GM12878 (cell line): ENCODE measurements around the gene PLAGL2. TPM values are rescaled to one million over a fixed set of nuclear protein-coding genes. Genes with fewer than 3 reads are reported as not detected.

Experiments used
- ATAC-seq: fragments of 200-7000 bp; cut with Tn5 transposase; 3 replicates; pipeline ENCODE4 v1.9.1; 2020; ENCODE audit warnings: mild to moderate bottlenecking, moderate library complexity
- BruUV-seq: library from RNA; stranded (reverse); fragments of 400-500 nt; replicated peaks from 2 replicates; lab custom pipeline; 2021; lab: Mats Ljungman, UMichigan
- CTCF ChIA-PET: fragments of 300-600 bp; sonication (Branson Sonifier 250); formaldehyde crosslinking; extraction: SDS; loops from one replicate; lab custom pipeline; 2021; ENCODE audit warnings: inconsistent platforms; lab: Yijun Ruan, JAX
- POLR2A ChIA-PET: fragments of 350-600 bp; formaldehyde crosslinking; extraction: SDS; loops from one replicate; lab custom pipeline; 2021; ENCODE audit warnings: inconsistent platforms; lab: Charles Lee
- RAD21 ChIA-PET: fragments of 300-600 bp; sonication (Branson Sonifier 250); formaldehyde crosslinking; loops from one replicate; lab custom pipeline; 2023; ENCODE audit warnings: antibody characterized with exemption; ENCODE audit not compliant: unreplicated experiment; lab: Charles Lee
- SMC1A ChIA-PET: fragments of 300-600 bp; sonication (Branson Sonifier 250); formaldehyde crosslinking; loops from one replicate; lab custom pipeline; 2023; ENCODE audit not compliant: unreplicated experiment, uncharacterized antibody; lab: Charles Lee
- DNase-seq: peaks from one replicate; pipeline ENCODE4 v3.0.0-alpha.2; 2011; ENCODE audit warnings: low read depth, low spot score
- FAIRE-seq: peaks from 3 replicates; lab custom pipeline; 2011; peaks lifted over from hg19 to GRCh38; lab: Jason Lieb, UNC
- H2AFZ ChIP-seq: 2 replicates; pipeline ENCODE4 v1.6.0; 2011; ENCODE audit warnings: low read depth, low read length, control low read depth; ENCODE audit not compliant: control insufficient read depth
- H3K27ac ChIP-seq: 2 replicates; pipeline ENCODE4 v1.5.1; 2011; ENCODE audit warnings: control low read depth; ENCODE audit not compliant: control insufficient read depth, insufficient read depth
- H3K27me3 ChIP-seq, 2 experiments: replicated peaks in 1 of 2; 2 replicates each; pipeline versions ENCODE4 v1.6.0 to v1.6.1; 2011; ENCODE audit warnings: low read length in 1 of 2; ENCODE audit not compliant: control insufficient read depth in 2 of 2, insufficient read depth in 2 of 2
- H3K36me3 ChIP-seq, 2 experiments: 2 replicates each; pipeline ENCODE4 v1.5.1; 2011; ENCODE audit warnings: low read length in 1 of 2; ENCODE audit not compliant: control insufficient read depth in 2 of 2, insufficient read depth in 2 of 2
- H3K4me1 ChIP-seq: 2 replicates; pipeline ENCODE4 v1.6.1; 2011; ENCODE audit warnings: mild to moderate bottlenecking, low read length, moderate library complexity, mixed read lengths; ENCODE audit not compliant: control insufficient read depth, insufficient read depth
- H3K4me2 ChIP-seq: 2 replicates; pipeline ENCODE4 v1.6.0; 2011; ENCODE audit warnings: control low read depth; ENCODE audit not compliant: control insufficient read depth, insufficient read depth
- H3K4me3 ChIP-seq: fragments of 200-600 bp; sonication (generic); 2 replicates; pipeline ENCODE4 v1.5.1; 2016
- H3K79me2 ChIP-seq: 2 replicates; pipeline ENCODE4 v1.6.0; 2011; ENCODE audit warnings: low read length; ENCODE audit not compliant: control insufficient read depth, insufficient read depth
- H3K9ac ChIP-seq: 2 replicates; pipeline ENCODE4 v1.8.0; 2011; ENCODE audit warnings: low read length, control low read depth, mixed read lengths; ENCODE audit not compliant: control insufficient read depth, insufficient read depth
- H3K9me3 ChIP-seq: replicated peaks from 3 replicates; pipeline ENCODE4 v1.5.1; 2011; ENCODE audit warnings: mild to moderate bottlenecking, low read length; ENCODE audit not compliant: control insufficient read depth, insufficient read depth
- H4K20me1 ChIP-seq: 2 replicates; pipeline ENCODE4 v1.6.0; 2011; ENCODE audit not compliant: control insufficient read depth, insufficient read depth
- BCL11A ChIP-seq: IDR thresholded peaks from 2 replicates; pipeline ENCODE4 v1.6.1; 2011; ENCODE audit warnings: low read depth, low read length
- BHLHE40 ChIP-seq, 2 experiments: fragments of 450-650 bp in 1 of 2; IDR thresholded peaks; 2 replicates each; pipeline ENCODE4 v1.6.1; 2011 to 2017; ENCODE audit warnings: low read depth in 2 of 2, borderline replicate concordance in 1 of 2, improper control_type of control experiment in 1 of 2, low read length in 1 of 2, mild to moderate bottlenecking in 1 of 2
- CHD2 ChIP-seq: IDR thresholded peaks from 2 replicates; pipeline ENCODE4 v1.6.1; 2011; ENCODE audit warnings: low read depth, low read length, improper control_type of control experiment, borderline replicate concordance
- IKZF2 ChIP-seq, 2 experiments: fragments of 450-650 bp; IDR thresholded peaks; 2 replicates each; pipeline ENCODE4 v1.6.1; 2017; ENCODE audit warnings: mild to moderate bottlenecking in 2 of 2, moderate library complexity in 2 of 2
- WRNIP1 ChIP-seq: IDR thresholded peaks from 2 replicates; pipeline ENCODE4 v1.6.1; 2011; ENCODE audit warnings: low read depth, low read length, improper control_type of control experiment, borderline replicate concordance
- WGBS: methylation state at CpG from one replicate; pipeline ENCODE4 v1.1.6; 2016; ENCODE audit warnings: low lambda C conversion rate; ENCODE audit not compliant: insufficient replicate concordance, insufficient coverage; ENCODE audit errors: missing lambda C conversion rate; 5-methylcytosine and 5-hydroxymethylcytosine counted together
- in situ Hi-C: fragments of 300-500 bp; cut with MboI; formaldehyde crosslinking; loops from 9 replicates; pipeline ENCODE4 v1.14.3; 2018; ENCODE audit warnings: mixed read lengths
- intact Hi-C: fragments of 100-400 bp; cut with micrococcal nuclease; formaldehyde crosslinking; loops from one replicate; pipeline ENCODE4 v1.14.2; 2022; ENCODE audit not compliant: unreplicated experiment
- polyA plus RNA-seq, 11 experiments: library from polyadenylated mRNA; depleted of rRNA in 4 of 11; unstranded in 6 of 11; stranded (reverse) in 5 of 11; fragments of >200 nt; fragmentation: Nextera tagmentation in 4 of 11; fragmentation: Illumina TruSeq in 1 of 11; extraction: Ambion mirVana in 4 of 11; extraction: Trizol in 1 of 11; gene quantifications; 1 replicate in 1 of 11; 2 replicates in 10 of 11; pipeline versions ENCODE4 v1.2.1 to v1.2.3, GENCODE V29; 2011 to 2016; ENCODE audit warnings: inconsistent platforms in 2 of 11, missing spikeins in 2 of 11, low read depth in 1 of 11
- total RNA-seq, 4 experiments: library from RNA; depleted of rRNA in 3 of 4; stranded (reverse); fragments of >200 nt in 3 of 4; fragmentation: Illumina TruSeq in 1 of 4; extraction: Trizol in 1 of 4; gene quantifications; 2 replicates each; pipeline versions ENCODE4 v1.2.1 to v1.2.3, GENCODE V29; 2013 to 2021
- TF ChIP-seq, protein P1 (sequence below): fragments of 450-650 bp; IDR thresholded peaks from 2 replicates; pipeline ENCODE4 v1.6.1; 2017; ENCODE audit warnings: mild to moderate bottlenecking, moderate library complexity
- TF ChIP-seq, protein P2 (sequence below): IDR thresholded peaks from 2 replicates; pipeline ENCODE4 v1.6.1; 2011; ENCODE audit warnings: mild to moderate bottlenecking, low read depth, low read length, moderate library complexity; ENCODE audit not compliant: insufficient replicate concordance
- TF ChIP-seq, protein P3 (sequence below): fragments of 450-650 bp; IDR thresholded peaks from 2 replicates; pipeline ENCODE4 v1.6.1; 2017; ENCODE audit warnings: mild to moderate bottlenecking, low read depth, inconsistent platforms; ENCODE audit not compliant: poor library complexity, severe bottlenecking

The PLAGL2 gene
- total and polyA plus RNA-seq, 10 of the 15 experiments (the other 5 are each of a cell fraction or from before 2014, with no cell fraction given) = 4.4 to 32.3 (median 13.3) TPM

DNA sequence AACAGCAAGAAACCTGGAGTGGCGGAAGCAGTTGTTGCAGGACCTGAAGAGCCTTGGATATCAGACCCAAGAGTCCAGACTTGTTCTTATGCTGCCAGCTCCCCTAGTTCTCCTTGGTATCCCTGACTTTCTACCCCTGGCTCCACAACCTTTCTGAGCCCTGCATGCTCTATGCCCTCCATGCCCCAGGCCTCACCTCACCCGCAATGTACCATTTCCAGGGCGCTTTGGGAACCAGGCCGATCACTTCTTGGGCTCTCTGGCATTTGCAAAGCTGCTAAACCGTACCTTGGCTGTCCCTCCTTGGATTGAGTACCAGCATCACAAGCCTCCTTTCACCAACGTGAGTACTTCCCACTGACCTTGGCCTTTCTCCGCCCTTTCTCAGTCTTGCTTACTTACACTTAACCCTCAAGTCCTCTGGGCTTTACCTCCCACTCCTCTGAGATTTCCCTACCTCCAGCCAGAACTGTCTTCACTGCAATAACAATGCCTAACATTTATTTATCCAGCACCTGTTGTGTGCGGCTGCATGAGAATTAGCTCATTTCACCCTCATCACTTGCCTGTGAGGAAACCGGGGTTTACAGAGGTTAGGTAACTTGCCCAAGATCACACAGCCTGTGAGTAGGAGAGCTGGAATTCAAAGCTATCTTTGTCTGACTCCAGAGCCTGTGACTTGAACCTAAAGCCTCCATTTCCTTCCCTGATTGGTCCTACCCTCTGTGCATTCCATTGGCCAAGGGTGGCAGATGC lies 2.5 kb upstream of the PLAGL2 start:
- no peak overlapping the region for H3K9ac ChIP-seq
- FAIRE-seq (no peak), ATAC-seq (no peak), DNase-seq (no peak)
- no peaks in the 10 kb centered on the region for H3K27me3 ChIP-seq
- peaks cover 45% of the 10 kb centered on the region for H3K79me2 ChIP-seq
- SMC1A ChIA-PET = no interaction called here
- peaks cover 11% of the 10 kb centered on the region for H3K4me1 ChIP-seq
- 97% methylated on average over 9 of the region's 9 CpGs for WGBS
- POLR2A ChIA-PET = interaction anchor here (0.6 to 0.7 kb wide), 2 partner anchors 23 to 85 kb away, joined by 3 to 5 read pairs; no protein-coding TSS in a partner anchor
- H3K4me3 ChIP-seq = no peak overlapping the region
- RAD21 ChIA-PET = no interaction called here
- TF ChIP-seq BHLHE40 (IDR thresholded peaks at IDR 0.05; ENCODE audit: borderline replicate concordance in 1 of 2, low read depth in 2 of 2, low read length in 1 of 2) (no peak), IKZF2 (IDR thresholded peaks at IDR 0.05) (no peak), WRNIP1 (no peak), BCL11A (no peak), CHD2 (no peak)
- TF ChIP-seq, protein P1, sequence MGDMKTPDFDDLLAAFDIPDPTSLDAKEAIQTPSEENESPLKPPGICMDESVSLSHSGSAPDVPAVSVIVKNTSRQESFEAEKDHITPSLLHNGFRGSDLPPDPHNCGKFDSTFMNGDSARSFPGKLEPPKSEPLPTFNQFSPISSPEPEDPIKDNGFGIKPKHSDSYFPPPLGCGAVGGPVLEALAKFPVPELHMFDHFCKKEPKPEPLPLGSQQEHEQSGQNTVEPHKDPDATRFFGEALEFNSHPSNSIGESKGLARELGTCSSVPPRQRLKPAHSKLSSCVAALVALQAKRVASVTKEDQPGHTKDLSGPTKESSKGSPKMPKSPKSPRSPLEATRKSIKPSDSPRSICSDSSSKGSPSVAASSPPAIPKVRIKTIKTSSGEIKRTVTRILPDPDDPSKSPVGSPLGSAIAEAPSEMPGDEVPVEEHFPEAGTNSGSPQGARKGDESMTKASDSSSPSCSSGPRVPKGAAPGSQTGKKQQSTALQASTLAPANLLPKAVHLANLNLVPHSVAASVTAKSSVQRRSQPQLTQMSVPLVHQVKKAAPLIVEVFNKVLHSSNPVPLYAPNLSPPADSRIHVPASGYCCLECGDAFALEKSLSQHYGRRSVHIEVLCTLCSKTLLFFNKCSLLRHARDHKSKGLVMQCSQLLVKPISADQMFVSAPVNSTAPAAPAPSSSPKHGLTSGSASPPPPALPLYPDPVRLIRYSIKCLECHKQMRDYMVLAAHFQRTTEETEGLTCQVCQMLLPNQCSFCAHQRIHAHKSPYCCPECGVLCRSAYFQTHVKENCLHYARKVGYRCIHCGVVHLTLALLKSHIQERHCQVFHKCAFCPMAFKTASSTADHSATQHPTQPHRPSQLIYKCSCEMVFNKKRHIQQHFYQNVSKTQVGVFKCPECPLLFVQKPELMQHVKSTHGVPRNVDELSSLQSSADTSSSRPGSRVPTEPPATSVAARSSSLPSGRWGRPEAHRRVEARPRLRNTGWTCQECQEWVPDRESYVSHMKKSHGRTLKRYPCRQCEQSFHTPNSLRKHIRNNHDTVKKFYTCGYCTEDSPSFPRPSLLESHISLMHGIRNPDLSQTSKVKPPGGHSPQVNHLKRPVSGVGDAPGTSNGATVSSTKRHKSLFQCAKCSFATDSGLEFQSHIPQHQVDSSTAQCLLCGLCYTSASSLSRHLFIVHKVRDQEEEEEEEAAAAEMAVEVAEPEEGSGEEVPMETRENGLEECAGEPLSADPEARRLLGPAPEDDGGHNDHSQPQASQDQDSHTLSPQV = no peak
- TF ChIP-seq, protein P2, sequence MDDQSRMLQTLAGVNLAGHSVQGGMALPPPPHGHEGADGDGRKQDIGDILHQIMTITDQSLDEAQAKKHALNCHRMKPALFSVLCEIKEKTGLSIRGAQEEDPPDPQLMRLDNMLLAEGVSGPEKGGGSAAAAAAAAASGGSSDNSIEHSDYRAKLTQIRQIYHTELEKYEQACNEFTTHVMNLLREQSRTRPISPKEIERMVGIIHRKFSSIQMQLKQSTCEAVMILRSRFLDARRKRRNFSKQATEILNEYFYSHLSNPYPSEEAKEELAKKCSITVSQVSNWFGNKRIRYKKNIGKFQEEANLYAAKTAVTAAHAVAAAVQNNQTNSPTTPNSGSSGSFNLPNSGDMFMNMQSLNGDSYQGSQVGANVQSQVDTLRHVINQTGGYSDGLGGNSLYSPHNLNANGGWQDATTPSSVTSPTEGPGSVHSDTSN = no peak
- TF ChIP-seq, protein P3, sequence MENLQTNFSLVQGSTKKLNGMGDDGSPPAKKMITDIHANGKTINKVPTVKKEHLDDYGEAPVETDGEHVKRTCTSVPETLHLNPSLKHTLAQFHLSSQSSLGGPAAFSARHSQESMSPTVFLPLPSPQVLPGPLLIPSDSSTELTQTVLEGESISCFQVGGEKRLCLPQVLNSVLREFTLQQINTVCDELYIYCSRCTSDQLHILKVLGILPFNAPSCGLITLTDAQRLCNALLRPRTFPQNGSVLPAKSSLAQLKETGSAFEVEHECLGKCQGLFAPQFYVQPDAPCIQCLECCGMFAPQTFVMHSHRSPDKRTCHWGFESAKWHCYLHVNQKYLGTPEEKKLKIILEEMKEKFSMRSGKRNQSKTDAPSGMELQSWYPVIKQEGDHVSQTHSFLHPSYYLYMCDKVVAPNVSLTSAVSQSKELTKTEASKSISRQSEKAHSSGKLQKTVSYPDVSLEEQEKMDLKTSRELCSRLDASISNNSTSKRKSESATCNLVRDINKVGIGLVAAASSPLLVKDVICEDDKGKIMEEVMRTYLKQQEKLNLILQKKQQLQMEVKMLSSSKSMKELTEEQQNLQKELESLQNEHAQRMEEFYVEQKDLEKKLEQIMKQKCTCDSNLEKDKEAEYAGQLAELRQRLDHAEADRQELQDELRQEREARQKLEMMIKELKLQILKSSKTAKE = no peak
- no TSS peak for BruUV-seq
- no peak overlapping the region; the same call in 1 of the 2 replicates for H3K4me2 ChIP-seq
- intact Hi-C loops = loop anchor here (5.0 kb wide), 2 partner anchors 77 to 178 kb away; no protein-coding TSS in a partner anchor
- no peak overlapping the region for H3K27ac ChIP-seq
- in situ Hi-C loops = no loop called here
- H3K9me3 ChIP-seq = no peaks in the 10 kb centered on the region
- H4K20me1 ChIP-seq = no peaks in the 10 kb centered on the region; the same call in 1 of the 2 replicates
- no peaks in the 10 kb centered on the region; a peak in 2 of 4 replicates for H3K36me3 ChIP-seq
- CTCF ChIA-PET = interaction anchor here (0.9 kb wide), 1 partner anchor 149 kb away, joined by 3 read pairs; no protein-coding TSS in a partner anchor
- H2AFZ ChIP-seq = no peak overlapping the region
